Astrocyte (in vitro differentiated cells and primary cell): ENCODE results near the gene MMP12. TPM values are rescaled to one million over a fixed set of nuclear protein-coding genes. Genes with fewer than 3 reads are reported as not detected.

ENCODE experiments used
- DNase-seq: peaks from one replicate; pipeline ENCODE4 v3.0.0-alpha.2; 2010; ENCODE audit warnings: low read depth
- FAIRE-seq: peaks from 2 replicates; lab custom pipeline; 2011; peaks lifted over from hg19 to GRCh38; lab: Jason Lieb, UNC
- H2AFZ ChIP-seq: 2 replicates; pipeline ENCODE4 v1.6.0; 2012; ENCODE audit warnings: low read depth, low read length, inconsistent platforms
- H3K27ac ChIP-seq: 2 replicates; pipeline ENCODE4 v1.5.1; 2011; ENCODE audit warnings: low read depth, low read length, inconsistent platforms
- H3K27me3 ChIP-seq: 2 replicates; pipeline ENCODE4 v1.6.0; 2011; ENCODE audit warnings: low read length, inconsistent platforms; ENCODE audit not compliant: insufficient read depth
- H3K36me3 ChIP-seq: 2 replicates; pipeline ENCODE4 v1.5.1; 2011; ENCODE audit warnings: low read length, inconsistent platforms; ENCODE audit not compliant: insufficient read depth
- H3K4me1 ChIP-seq: 2 replicates; pipeline ENCODE4 v1.5.1; 2011; ENCODE audit warnings: low read length, inconsistent platforms; ENCODE audit not compliant: insufficient read depth
- H3K4me2 ChIP-seq: 2 replicates; pipeline ENCODE4 v1.6.0; 2012; ENCODE audit warnings: low read length, inconsistent platforms
- H3K4me3 ChIP-seq: 2 replicates; pipeline ENCODE4 v1.5.1; 2011; ENCODE audit warnings: low read depth, mild to moderate bottlenecking, low read length, inconsistent platforms; ENCODE audit not compliant: insufficient read depth
- H3K79me2 ChIP-seq: 2 replicates; pipeline ENCODE4 v1.6.0; 2012; ENCODE audit warnings: mild to moderate bottlenecking, low read length, inconsistent platforms; ENCODE audit not compliant: insufficient read depth
- H3K9ac ChIP-seq: 2 replicates; pipeline ENCODE4 v1.6.0; 2012; ENCODE audit warnings: mild to moderate bottlenecking, low read length, inconsistent platforms
- H3K9me3 ChIP-seq: 2 replicates; pipeline ENCODE4 v1.5.1; 2012; ENCODE audit warnings: low read depth, mild to moderate bottlenecking, low read length, inconsistent platforms; ENCODE audit not compliant: insufficient read depth
- H4K20me1 ChIP-seq: 2 replicates; pipeline ENCODE4 v1.6.0; 2012; ENCODE audit warnings: low read length, inconsistent platforms; ENCODE audit not compliant: insufficient read depth
- H3K27ac Mint-ChIP-seq: one replicate; pipeline ENCODE4 v1.8.0; 2021; ENCODE audit warnings: mild to moderate bottlenecking, mixed read lengths; ENCODE audit not compliant: unreplicated experiment
- H3K27me3 Mint-ChIP-seq: one replicate; pipeline ENCODE4 v1.8.0; 2021; ENCODE audit warnings: low read depth, mixed read lengths; ENCODE audit not compliant: unreplicated experiment
- H3K36me3 Mint-ChIP-seq: one replicate; pipeline ENCODE4 v1.8.0; 2021; ENCODE audit warnings: low read depth, mixed read lengths; ENCODE audit not compliant: unreplicated experiment
- H3K4me1 Mint-ChIP-seq: one replicate; pipeline ENCODE4 v1.8.0; 2021; ENCODE audit warnings: low read depth, mixed read lengths; ENCODE audit not compliant: unreplicated experiment
- H3K4me3 Mint-ChIP-seq: one replicate; pipeline ENCODE4 v1.8.0; 2021; ENCODE audit warnings: mild to moderate bottlenecking, moderate library complexity, mixed read lengths; ENCODE audit not compliant: unreplicated experiment
- H3K9me3 Mint-ChIP-seq: one replicate; pipeline ENCODE4 v1.8.0; 2021; ENCODE audit warnings: mild to moderate bottlenecking, mixed read lengths; ENCODE audit not compliant: unreplicated experiment
- EZH2 ChIP-seq: IDR thresholded peaks from 2 replicates; pipeline ENCODE4 v1.6.1; 2012; ENCODE audit warnings: mild to moderate bottlenecking, low read length, inconsistent platforms; ENCODE audit not compliant: insufficient read depth
- total RNA-seq: library from RNA; stranded (reverse); gene quantifications from 2 replicates; pipeline ENCODE4 v1.2.1, GENCODE V29; 2021
- TF ChIP-seq, protein P1 (sequence below): IDR thresholded peaks from 2 replicates; pipeline ENCODE4 v1.5.1; 2011; ENCODE audit warnings: low read depth, mild to moderate bottlenecking, inconsistent platforms, low read length, moderate library complexity; ENCODE audit not compliant: insufficient read depth

MMP12 gene
- total RNA-seq, 1 donor from 2014 or later: not detected

DNA sequence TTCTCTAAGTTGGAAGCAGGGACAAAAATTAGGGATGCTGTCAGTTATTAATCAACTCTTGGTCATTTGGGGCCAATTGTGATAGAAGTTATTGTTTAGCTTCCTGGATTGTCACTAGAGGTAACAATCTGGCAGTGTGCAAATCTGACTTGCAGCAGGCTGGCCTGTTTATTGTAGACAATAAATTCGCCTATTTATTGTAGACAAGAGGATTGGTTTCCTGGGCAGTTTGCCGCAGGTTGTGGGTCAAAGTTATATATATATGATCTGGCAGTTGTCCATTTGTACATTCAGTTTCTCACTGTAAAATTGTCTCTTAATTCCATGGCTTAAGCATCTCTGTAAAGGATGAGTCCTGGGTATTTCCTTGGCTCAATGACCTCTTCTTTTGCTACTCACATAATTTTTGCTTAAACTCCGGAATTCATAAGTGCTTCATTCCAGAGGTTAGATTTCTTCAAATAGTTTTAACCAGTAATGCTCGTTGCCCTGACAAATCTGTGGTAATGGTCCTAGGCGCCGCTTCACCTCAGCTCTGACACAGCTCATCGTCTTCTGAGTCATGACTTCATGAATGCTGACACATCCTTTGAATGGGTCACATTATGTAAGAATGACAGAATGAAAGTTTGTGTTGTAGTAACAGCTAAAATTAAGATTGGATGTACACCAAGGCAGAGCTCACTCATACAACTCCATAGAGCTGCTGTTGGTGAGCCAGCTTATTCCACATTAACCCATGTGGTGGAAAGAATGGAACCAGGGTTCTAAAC is 23.6 kb downstream of the MMP12 start:
- H3K36me3 Mint-ChIP-seq: no peaks in the 10 kb centered on the region
- H3K9me3 ChIP-seq: no peaks in the 10 kb centered on the region
- H3K4me1 Mint-ChIP-seq: peaks cover 10% of the 10 kb centered on the region
- peaks cover 2% of the 10 kb centered on the region for H3K9me3 Mint-ChIP-seq
- H3K9ac ChIP-seq: no peak overlapping the region
- H3K4me2 ChIP-seq: peak overlapping the region; percentile 2
- TF ChIP-seq, protein P1, sequence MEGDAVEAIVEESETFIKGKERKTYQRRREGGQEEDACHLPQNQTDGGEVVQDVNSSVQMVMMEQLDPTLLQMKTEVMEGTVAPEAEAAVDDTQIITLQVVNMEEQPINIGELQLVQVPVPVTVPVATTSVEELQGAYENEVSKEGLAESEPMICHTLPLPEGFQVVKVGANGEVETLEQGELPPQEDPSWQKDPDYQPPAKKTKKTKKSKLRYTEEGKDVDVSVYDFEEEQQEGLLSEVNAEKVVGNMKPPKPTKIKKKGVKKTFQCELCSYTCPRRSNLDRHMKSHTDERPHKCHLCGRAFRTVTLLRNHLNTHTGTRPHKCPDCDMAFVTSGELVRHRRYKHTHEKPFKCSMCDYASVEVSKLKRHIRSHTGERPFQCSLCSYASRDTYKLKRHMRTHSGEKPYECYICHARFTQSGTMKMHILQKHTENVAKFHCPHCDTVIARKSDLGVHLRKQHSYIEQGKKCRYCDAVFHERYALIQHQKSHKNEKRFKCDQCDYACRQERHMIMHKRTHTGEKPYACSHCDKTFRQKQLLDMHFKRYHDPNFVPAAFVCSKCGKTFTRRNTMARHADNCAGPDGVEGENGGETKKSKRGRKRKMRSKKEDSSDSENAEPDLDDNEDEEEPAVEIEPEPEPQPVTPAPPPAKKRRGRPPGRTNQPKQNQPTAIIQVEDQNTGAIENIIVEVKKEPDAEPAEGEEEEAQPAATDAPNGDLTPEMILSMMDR: no peak
- no peak for TF ChIP-seq EZH2
- no peak overlapping the region for H2AFZ ChIP-seq
- H4K20me1 ChIP-seq: no peaks in the 10 kb centered on the region
- no peaks in the 10 kb centered on the region for H3K4me1 ChIP-seq
- no peak overlapping the region for H3K4me3 ChIP-seq
- DNase-seq (peak; percentile 96), FAIRE-seq (peak; percentile 67)
- H3K27me3 Mint-ChIP-seq: no peaks in the 10 kb centered on the region
- H3K27me3 ChIP-seq: no peaks in the 10 kb centered on the region
- no peak overlapping the region for H3K4me3 Mint-ChIP-seq
- no peaks in the 10 kb centered on the region for H3K36me3 ChIP-seq
- peak overlapping the region; percentile 11 for H3K27ac ChIP-seq
- no peaks in the 10 kb centered on the region for H3K79me2 ChIP-seq
- H3K27ac Mint-ChIP-seq: peak overlapping the region; percentile 30

- FAIRE-seq: no peak
- H3K4me2 ChIP-seq: no peak overlapping the region
- H3K27ac ChIP-seq: no peak overlapping the region
Observed at GRCh38 chr11:102849311-102849710, 25.5 kb downstream of the MMP12 start.

More at GRCh38 chr11:102849311-102849710, 25.5 kb downstream of the MMP12 start:
- peaks cover 10% of the 10 kb centered on the region for H3K4me1 Mint-ChIP-seq
- Histone ChIP-seq H3K4me1 (no peaks in the 10 kb centered on the region), H3K9me3 (no peaks in the 10 kb centered on the region), H2AFZ (no peak overlapping the region), H3K4me3 (no peak overlapping the region), H3K27me3 (no peaks in the 10 kb centered on the region), H3K36me3 (no peaks in the 10 kb centered on the region), H4K20me1 (no peaks in the 10 kb centered on the region), H3K9ac (no peak overlapping the region), H3K79me2 (no peaks in the 10 kb centered on the region)
- no peak overlapping the region for H3K4me3 Mint-ChIP-seq
- peak; percentile 49 for DNase-seq
- no peaks in the 10 kb centered on the region for H3K27me3 Mint-ChIP-seq
- H3K36me3 Mint-ChIP-seq: no peaks in the 10 kb centered on the region
- TF ChIP-seq, protein P1: no peak
- no peak for TF ChIP-seq EZH2
- H3K9me3 Mint-ChIP-seq: peaks cover 2% of the 10 kb centered on the region
- no peak overlapping the region for H3K27ac Mint-ChIP-seq
